ENCODE data around the gene FCHSD1.

The FCHSD1 gene

GRCh38 chr5:141650851-141651727 is at the start of gene FCHSD1:
Gene FCHSD1 (minus strand): TSS chr5:141651418. CDS start chr5:141651368, 50 bp downstream.
- no peak for DNase-seq (ENCODE audit: low read depth, low spot score)

- DNase-seq (ENCODE audit: low read depth, low spot score), result no peak
Observed at GRCh38 chr5:141697586-141697985, 46.4 kb upstream of the FCHSD1 start.

GRCh38 chr5:141696431-141696830 is 45.2 kb upstream of the FCHSD1 start:
- DNase-seq (ENCODE audit: low read depth, low spot score), result no peak

- no peak for DNase-seq (ENCODE audit: low read depth, low spot score)
Observed at GRCh38 chr5:141695627-141696215, 44.5 kb upstream of the FCHSD1 start.

- no peak for DNase-seq (ENCODE audit: low read depth, low spot score)
Observed at GRCh38 chr5:141694479-141694878, 43.3 kb upstream of the FCHSD1 start.

- no peak for DNase-seq (ENCODE audit: low read depth, low spot score)
Observed at GRCh38 chr5:141692919-141693725, 41.9 kb upstream of the FCHSD1 start.

GRCh38 chr5:141692533-141692888 is 41.3 kb upstream of the FCHSD1 start:
- no peak for DNase-seq (ENCODE audit: low read depth, low spot score)

GRCh38 chr5:141691867-141692532 is 40.8 kb upstream of the FCHSD1 start:
- DNase-seq (ENCODE audit: low read depth, low spot score), result peak; percentile 42

- no peak for DNase-seq (ENCODE audit: low read depth, low spot score)
Observed at GRCh38 chr5:141691286-141691866, 40.2 kb upstream of the FCHSD1 start.

- DNase-seq (ENCODE audit: low read depth, low spot score), result no peak
Observed at GRCh38 chr5:141686648-141687416, 35.6 kb upstream of the FCHSD1 start.

GRCh38 chr5:141685591-141685990 is 34.4 kb upstream of the FCHSD1 start:
- DNase-seq (ENCODE audit: low read depth, low spot score), result no peak

- DNase-seq (ENCODE audit: low read depth, low spot score), result no peak
Observed at GRCh38 chr5:141683596-141684141, 32.5 kb upstream of the FCHSD1 start.

GRCh38 chr5:141681695-141682641 is 30.8 kb upstream of the FCHSD1 start, which contains the start of gene ARAP3:
Gene ARAP3 (minus strand): TSS chr5:141682230. CDS start chr5:141680486, 1,744 bp downstream.
- no peak for DNase-seq (ENCODE audit: low read depth, low spot score)

- DNase-seq (ENCODE audit: low read depth, low spot score), result no peak
Observed at GRCh38 chr5:141681295-141681694, 30.1 kb upstream of the FCHSD1 start.

GRCh38 chr5:141680751-141681201 is 29.6 kb upstream of the FCHSD1 start:
- DNase-seq (ENCODE audit: low read depth, low spot score), result no peak

- no peak for DNase-seq (ENCODE audit: low read depth, low spot score)
Observed at GRCh38 chr5:141680178-141680577, 29.0 kb upstream of the FCHSD1 start.

- DNase-seq (ENCODE audit: low read depth, low spot score), result no peak
Observed at GRCh38 chr5:141677415-141677814, 26.2 kb upstream of the FCHSD1 start.

- DNase-seq (ENCODE audit: low read depth, low spot score), result no peak
Observed at GRCh38 chr5:141675672-141676071, 24.5 kb upstream of the FCHSD1 start.

GRCh38 chr5:141674747-141675146 is 23.5 kb upstream of the FCHSD1 start:
- DNase-seq (ENCODE audit: low read depth, low spot score), result no peak

Measured in brain pericyte (primary cell).